Ovary (tissue), 3 donors: ENCODE results near the gene CELA2A.

Source experiments
- CTCF ChIP-seq, 3 donors: fragments of 450-650 bp in 2 of 3; fragments of 200-600 bp in 1 of 3; IDR thresholded peaks; one replicate each; pipeline versions ENCODE4 v1.5.1 to v1.8.0; 2016 to 2022; ENCODE audit warnings: antibody characterized with exemption in 3 of 3, mild to moderate bottlenecking in 1 of 3
- EP300 ChIP-seq: sonication (generic); formaldehyde crosslinking; IDR thresholded peaks from one replicate; pipeline ENCODE4 v1.6.1; 2017; ENCODE audit warnings: antibody characterized with exemption
- POLR2A ChIP-seq: fragments of 450-650 bp; IDR thresholded peaks from one replicate; pipeline ENCODE4 v1.6.1; 2017; ENCODE audit warnings: antibody characterized with exemption, mild to moderate bottlenecking, moderate library complexity
- donor health status: DM: no; HTN: no; CAD: no.

- TF ChIP-seq CTCF (IDR thresholded peaks at IDR 0.05), result no peak
- TF ChIP-seq EP300, result no peak
- no peak for TF ChIP-seq POLR2A
These were observed 17.2 kb upstream of the CELA2A start for GRCh38 chr1:15439325-15439724.
